PC-9 (cell line): Measurements from ENCODE around the gene SNX25. TPM values are rescaled to one million over a fixed set of nuclear protein-coding genes. Genes with fewer than 3 reads are reported as not detected.

Experiments used
- BruUV-seq: library from RNA; stranded (reverse); fragments of 400-500 nt; replicated peaks from 2 replicates; lab custom pipeline; 2021; lab: Mats Ljungman, UMichigan
- CTCF ChIA-PET: fragments of 300-600 bp; sonication (Branson Sonifier 250); formaldehyde crosslinking; loops from one replicate; lab custom pipeline; 2022; ENCODE audit warnings: antibody characterized with exemption; lab: Charles Lee
- POLR2A ChIA-PET: fragments of 300-600 bp; sonication (Branson Sonifier 250); formaldehyde crosslinking; loops from one replicate; lab custom pipeline; 2022; ENCODE audit warnings: antibody characterized with exemption; ENCODE audit not compliant: unreplicated experiment; lab: Charles Lee
- DNase-seq, 2 experiments: peaks; one replicate each; pipeline versions ENCODE4 v3.0.0 to v3.0.0-alpha.2; 2015 to 2022; ENCODE audit warnings: mixed read lengths in 1 of 2
- H2AFZ ChIP-seq: fragments of 200-600 bp; sonication (generic); 2 replicates; pipeline ENCODE4 v1.8.1; 2017; ENCODE audit warnings: antibody characterized with exemption
- H3F3A ChIP-seq: fragments of 200-600 bp; sonication (generic); 2 replicates; pipeline ENCODE4 v1.8.1; 2017; ENCODE audit warnings: antibody characterized with exemption, mild to moderate bottlenecking, low read depth; ENCODE audit not compliant: insufficient read depth
- H3K27ac ChIP-seq: fragments of 200-600 bp; sonication (generic); 2 replicates; pipeline ENCODE4 v1.6.1; 2016; ENCODE audit warnings: mixed run types
- H3K27me3 ChIP-seq: fragments of 200-600 bp; sonication (generic); 2 replicates; pipeline ENCODE4 v1.6.1; 2016; ENCODE audit warnings: low read depth, mixed run types; ENCODE audit not compliant: insufficient read depth
- H3K36me3 ChIP-seq: fragments of 200-600 bp; sonication (generic); 2 replicates; pipeline ENCODE4 v1.6.1; 2016; ENCODE audit warnings: low read depth, mixed run types
- H3K4me1 ChIP-seq: fragments of 200-600 bp; sonication (generic); replicated peaks from 2 replicates; pipeline ENCODE4 v1.6.1; 2016; ENCODE audit warnings: mixed run types; ENCODE audit not compliant: insufficient read depth
- H3K4me2 ChIP-seq: fragments of 200-600 bp; sonication (generic); 2 replicates; pipeline ENCODE4 v1.6.1; 2017; ENCODE audit warnings: mixed run types
- H3K4me3 ChIP-seq: fragments of 200-600 bp; sonication (generic); 2 replicates; pipeline ENCODE4 v1.6.1; 2016; ENCODE audit warnings: mixed run types
- H3K79me2 ChIP-seq: fragments of 200-600 bp; sonication (generic); 2 replicates; pipeline ENCODE4 v1.6.1; 2017; ENCODE audit warnings: low read depth, mixed run types
- H3K9me2 ChIP-seq: fragments of 200-600 bp; sonication (generic); 2 replicates; pipeline ENCODE4 v1.8.1; 2017; ENCODE audit warnings: mild to moderate bottlenecking; ENCODE audit not compliant: insufficient read depth
- H3K9me3 ChIP-seq: fragments of 200-600 bp; sonication (generic); 2 replicates; pipeline ENCODE4 v1.8.1; 2016; ENCODE audit warnings: low read depth; ENCODE audit not compliant: insufficient read depth
- H4K20me1 ChIP-seq: fragments of 200-600 bp; sonication (generic); 2 replicates; pipeline ENCODE4 v1.8.1; 2017; ENCODE audit not compliant: insufficient read depth
- EZH2 ChIP-seq: fragments of 200-600 bp; sonication (generic); IDR thresholded peaks from 2 replicates; pipeline ENCODE4 v1.8.0; 2017; ENCODE audit warnings: antibody characterized with exemption, low read depth
- intact Hi-C: fragments of 100-400 bp; cut with micrococcal nuclease; formaldehyde crosslinking; loops from one replicate; pipeline ENCODE4 v1.10.0; 2022; ENCODE audit not compliant: unreplicated experiment
- total RNA-seq: library from RNA; stranded (reverse); gene quantifications from 2 replicates; pipeline ENCODE4 v1.2.3, GENCODE V29; 2021
- TF ChIP-seq, protein P1 (sequence below): fragments of 200-600 bp; sonication (generic); conservative IDR thresholded peaks from 2 replicates; pipeline ENCODE4 v1.6.1; 2017; ENCODE audit warnings: mixed run types, antibody characterized with exemption, mild to moderate bottlenecking, moderate library complexity

SNX25 gene
- total RNA-seq, 1 experiment from 2014 or later: 18.0 TPM

DNA sequence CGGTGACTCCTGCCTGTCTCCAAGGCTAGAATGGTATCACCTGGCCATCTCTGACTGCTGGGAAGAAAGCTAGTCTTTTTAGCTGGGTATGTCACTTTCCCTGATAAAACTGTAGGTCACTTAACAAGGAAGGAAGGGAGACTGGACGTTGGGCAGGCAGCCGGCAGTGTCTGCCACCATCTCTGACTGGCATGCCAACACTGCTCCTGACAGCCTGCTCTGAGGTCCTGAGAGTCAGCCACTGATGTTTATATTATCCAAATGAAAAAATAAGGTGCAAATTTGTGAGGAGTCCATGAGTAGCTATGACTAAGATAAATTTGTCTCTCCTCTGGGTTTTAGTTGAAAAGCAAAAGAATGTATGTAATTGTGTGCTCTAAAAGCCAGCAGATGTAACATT lies 77.2 kb downstream of the SNX25 start:
- TF ChIP-seq EZH2: no peak
- TF ChIP-seq, protein P1, sequence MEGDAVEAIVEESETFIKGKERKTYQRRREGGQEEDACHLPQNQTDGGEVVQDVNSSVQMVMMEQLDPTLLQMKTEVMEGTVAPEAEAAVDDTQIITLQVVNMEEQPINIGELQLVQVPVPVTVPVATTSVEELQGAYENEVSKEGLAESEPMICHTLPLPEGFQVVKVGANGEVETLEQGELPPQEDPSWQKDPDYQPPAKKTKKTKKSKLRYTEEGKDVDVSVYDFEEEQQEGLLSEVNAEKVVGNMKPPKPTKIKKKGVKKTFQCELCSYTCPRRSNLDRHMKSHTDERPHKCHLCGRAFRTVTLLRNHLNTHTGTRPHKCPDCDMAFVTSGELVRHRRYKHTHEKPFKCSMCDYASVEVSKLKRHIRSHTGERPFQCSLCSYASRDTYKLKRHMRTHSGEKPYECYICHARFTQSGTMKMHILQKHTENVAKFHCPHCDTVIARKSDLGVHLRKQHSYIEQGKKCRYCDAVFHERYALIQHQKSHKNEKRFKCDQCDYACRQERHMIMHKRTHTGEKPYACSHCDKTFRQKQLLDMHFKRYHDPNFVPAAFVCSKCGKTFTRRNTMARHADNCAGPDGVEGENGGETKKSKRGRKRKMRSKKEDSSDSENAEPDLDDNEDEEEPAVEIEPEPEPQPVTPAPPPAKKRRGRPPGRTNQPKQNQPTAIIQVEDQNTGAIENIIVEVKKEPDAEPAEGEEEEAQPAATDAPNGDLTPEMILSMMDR: no peak
- Histone ChIP-seq H4K20me1 (no peaks in the 10 kb centered on the region), H3K79me2 (no peaks in the 10 kb centered on the region), H3K4me2 (no peak overlapping the region), H3K4me1 (peaks cover 16% of the 10 kb centered on the region), H3F3A (no peaks in the 10 kb centered on the region), H2AFZ (no peak overlapping the region), H3K9me3 (no peaks in the 10 kb centered on the region), H3K9me2 (no peaks in the 10 kb centered on the region), H3K27me3 (no peaks in the 10 kb centered on the region), H3K4me3 (no peak overlapping the region), H3K27ac (no peak overlapping the region), H3K36me3 (no peaks in the 10 kb centered on the region)
- POLR2A ChIA-PET: no interaction called here
- CTCF ChIA-PET: interaction anchor here (0.6 kb wide), 1 partner anchor 822 kb away, joined by 5 read pairs; no protein-coding TSS in a partner anchor
- no peak for DNase-seq
- no TSS peak for BruUV-seq
- intact Hi-C loops: no loop called here

DNA sequence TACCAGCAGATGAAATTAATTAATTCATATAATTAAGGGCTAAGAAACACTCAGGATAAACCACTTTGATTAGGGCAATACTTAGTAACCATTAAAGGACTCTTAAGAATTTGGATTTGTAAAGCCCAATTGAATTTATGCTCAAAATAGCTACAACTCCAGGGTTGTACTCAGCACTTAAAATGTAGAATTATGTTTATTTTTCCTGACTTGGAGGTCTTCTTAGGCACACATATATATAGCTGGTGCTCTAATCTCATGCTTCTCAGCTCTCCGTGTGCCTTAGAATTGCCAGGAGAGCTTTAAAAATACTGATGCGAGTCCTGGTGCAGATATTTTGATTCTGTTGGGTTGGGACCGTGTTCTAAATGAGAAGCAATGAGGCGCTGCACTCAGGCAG lies 77.6 kb downstream of the SNX25 start:
- Histone ChIP-seq H3K4me2 (no peak overlapping the region), H3K36me3 (no peaks in the 10 kb centered on the region), H3K79me2 (no peaks in the 10 kb centered on the region), H4K20me1 (no peaks in the 10 kb centered on the region), H3K27ac (no peak overlapping the region), H3K9me3 (no peaks in the 10 kb centered on the region), H3K4me1 (peaks cover 16% of the 10 kb centered on the region), H3F3A (no peaks in the 10 kb centered on the region), H3K27me3 (no peaks in the 10 kb centered on the region), H2AFZ (no peak overlapping the region), H3K4me3 (no peak overlapping the region), H3K9me2 (no peaks in the 10 kb centered on the region)
- CTCF ChIA-PET: interaction anchor here (0.6 kb wide), 1 partner anchor 821 kb away, joined by 5 read pairs; no protein-coding TSS in a partner anchor
- no TSS peak for BruUV-seq
- DNase-seq: no peak
- POLR2A ChIA-PET: interaction anchor here (0.6 kb wide), 1 partner anchor 13 kb away, joined by 4 read pairs; no protein-coding TSS in a partner anchor
- intact Hi-C loops: no loop called here
- TF ChIP-seq, protein P1: no peak
- TF ChIP-seq EZH2: no peak

GRCh38 chr4:185290018-185290607 lies 80.7 kb downstream of the SNX25 start:
- H3K4me3 ChIP-seq: no peak overlapping the region
- H3K27me3 ChIP-seq: no peaks in the 10 kb centered on the region
- no TSS peak for BruUV-seq
- H3K36me3 ChIP-seq: no peaks in the 10 kb centered on the region
- H3K9me3 ChIP-seq: no peaks in the 10 kb centered on the region
- H3K9me2 ChIP-seq: no peaks in the 10 kb centered on the region
- no peak overlapping the region for H3K27ac ChIP-seq
- H3K4me2 ChIP-seq: no peak overlapping the region
- no peaks in the 10 kb centered on the region for H3F3A ChIP-seq
- H3K4me1 ChIP-seq: no peaks in the 10 kb centered on the region
- ChIA-PET CTCF (no interaction called here), POLR2A (interaction anchor here (0.6 kb wide), 1 partner anchor 29 kb away, joined by 3 read pairs; no protein-coding TSS in a partner anchor)
- DNase-seq: no peak
- H3K79me2 ChIP-seq: no peaks in the 10 kb centered on the region
- H2AFZ ChIP-seq: no peak overlapping the region
- intact Hi-C loops: no loop called here
- TF ChIP-seq, protein P1: no peak
- H4K20me1 ChIP-seq: no peaks in the 10 kb centered on the region
